ENCODE results near the gene HKDC1.

Gene HKDC1

DNA sequence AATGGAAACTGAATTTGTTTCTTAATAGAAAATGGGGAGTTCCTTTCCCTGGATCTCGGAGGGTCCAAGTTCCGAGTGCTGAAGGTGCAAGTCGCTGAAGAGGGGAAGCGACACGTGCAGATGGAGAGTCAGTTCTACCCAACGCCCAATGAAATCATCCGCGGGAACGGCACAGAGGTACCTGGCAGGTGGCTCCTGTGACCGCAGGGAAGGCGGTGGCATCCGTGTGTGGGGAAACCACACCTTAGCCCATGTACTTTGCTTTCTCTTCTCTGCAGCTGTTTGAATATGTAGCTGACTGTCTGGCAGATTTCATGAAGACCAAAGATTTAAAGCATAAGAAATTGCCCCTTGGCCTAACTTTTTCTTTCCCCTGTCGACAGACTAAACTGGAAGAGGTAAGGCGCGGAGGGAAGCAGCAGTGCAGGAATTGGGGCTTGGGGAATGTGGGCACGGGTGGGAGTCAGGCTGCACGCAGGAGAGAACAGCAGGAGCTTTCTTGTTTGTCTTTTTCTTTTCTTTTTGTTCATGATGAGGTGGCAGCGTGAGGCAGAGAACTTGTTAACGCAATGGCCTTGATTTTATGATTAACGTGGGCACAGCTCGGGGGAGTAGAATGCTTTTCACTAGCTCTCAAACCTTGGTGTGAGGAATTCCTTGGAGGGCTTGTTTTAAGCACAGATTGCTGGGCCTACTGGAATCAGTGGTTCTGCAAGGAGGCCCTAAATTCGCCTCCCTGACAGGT lies 12.8 kb downstream of the HKDC1 start:
- H3K4me3 Mint-ChIP-seq: peak overlapping the region in 2 of 3 experiments; percentile 13 to 21
- H3K27ac Mint-ChIP-seq: peak overlapping the region; percentile 85 to 96 (median 94)
- peaks cover 34% of the 10 kb centered on the region for H3K27me3 Mint-ChIP-seq (ENCODE audit: low read depth)
- H3K36me3 Mint-ChIP-seq (ENCODE audit: low read depth): no peaks in the 10 kb centered on the region
- H3K4me1 Mint-ChIP-seq: peaks cover 19% of the 10 kb centered on the region
- H3K9me3 Mint-ChIP-seq: no peaks in the 10 kb centered on the region
- TF ChIP-seq, protein P1, sequence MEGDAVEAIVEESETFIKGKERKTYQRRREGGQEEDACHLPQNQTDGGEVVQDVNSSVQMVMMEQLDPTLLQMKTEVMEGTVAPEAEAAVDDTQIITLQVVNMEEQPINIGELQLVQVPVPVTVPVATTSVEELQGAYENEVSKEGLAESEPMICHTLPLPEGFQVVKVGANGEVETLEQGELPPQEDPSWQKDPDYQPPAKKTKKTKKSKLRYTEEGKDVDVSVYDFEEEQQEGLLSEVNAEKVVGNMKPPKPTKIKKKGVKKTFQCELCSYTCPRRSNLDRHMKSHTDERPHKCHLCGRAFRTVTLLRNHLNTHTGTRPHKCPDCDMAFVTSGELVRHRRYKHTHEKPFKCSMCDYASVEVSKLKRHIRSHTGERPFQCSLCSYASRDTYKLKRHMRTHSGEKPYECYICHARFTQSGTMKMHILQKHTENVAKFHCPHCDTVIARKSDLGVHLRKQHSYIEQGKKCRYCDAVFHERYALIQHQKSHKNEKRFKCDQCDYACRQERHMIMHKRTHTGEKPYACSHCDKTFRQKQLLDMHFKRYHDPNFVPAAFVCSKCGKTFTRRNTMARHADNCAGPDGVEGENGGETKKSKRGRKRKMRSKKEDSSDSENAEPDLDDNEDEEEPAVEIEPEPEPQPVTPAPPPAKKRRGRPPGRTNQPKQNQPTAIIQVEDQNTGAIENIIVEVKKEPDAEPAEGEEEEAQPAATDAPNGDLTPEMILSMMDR (IDR thresholded peaks at IDR 0.05; ENCODE audit: unreplicated experiment in 3 of 3): no peak

DNA sequence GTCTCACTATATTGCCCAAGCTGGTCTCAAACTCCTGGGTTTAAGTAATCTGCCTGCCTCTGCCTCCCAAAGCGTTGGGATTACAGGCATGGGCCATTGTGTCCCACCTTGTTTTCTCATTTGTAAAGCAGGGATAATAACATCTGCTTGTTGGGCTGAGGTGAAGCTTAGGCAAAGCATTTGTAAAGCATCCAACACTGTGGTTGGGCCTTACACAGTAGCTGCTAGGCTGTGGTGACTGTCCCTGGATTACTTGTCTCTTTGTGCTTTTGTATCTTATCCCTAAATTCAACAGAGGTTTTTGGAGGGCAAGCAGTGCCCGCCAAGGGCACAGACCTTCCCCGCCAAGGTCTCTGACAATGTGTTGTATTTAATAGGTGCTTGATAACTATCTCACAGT lies 14.3 kb downstream of the HKDC1 start:
- Mint-ChIP-seq H3K36me3 (ENCODE audit: low read depth) (no peaks in the 10 kb centered on the region), H3K9me3 (no peaks in the 10 kb centered on the region), H3K27me3 (ENCODE audit: low read depth) (peaks cover 33% of the 10 kb centered on the region), H3K27ac (no peak overlapping the region), H3K4me1 (peaks cover 19% of the 10 kb centered on the region), H3K4me3 (no peak overlapping the region)
- TF ChIP-seq, protein P1 (IDR thresholded peaks at IDR 0.05; ENCODE audit: unreplicated experiment in 3 of 3): no peak

DNA sequence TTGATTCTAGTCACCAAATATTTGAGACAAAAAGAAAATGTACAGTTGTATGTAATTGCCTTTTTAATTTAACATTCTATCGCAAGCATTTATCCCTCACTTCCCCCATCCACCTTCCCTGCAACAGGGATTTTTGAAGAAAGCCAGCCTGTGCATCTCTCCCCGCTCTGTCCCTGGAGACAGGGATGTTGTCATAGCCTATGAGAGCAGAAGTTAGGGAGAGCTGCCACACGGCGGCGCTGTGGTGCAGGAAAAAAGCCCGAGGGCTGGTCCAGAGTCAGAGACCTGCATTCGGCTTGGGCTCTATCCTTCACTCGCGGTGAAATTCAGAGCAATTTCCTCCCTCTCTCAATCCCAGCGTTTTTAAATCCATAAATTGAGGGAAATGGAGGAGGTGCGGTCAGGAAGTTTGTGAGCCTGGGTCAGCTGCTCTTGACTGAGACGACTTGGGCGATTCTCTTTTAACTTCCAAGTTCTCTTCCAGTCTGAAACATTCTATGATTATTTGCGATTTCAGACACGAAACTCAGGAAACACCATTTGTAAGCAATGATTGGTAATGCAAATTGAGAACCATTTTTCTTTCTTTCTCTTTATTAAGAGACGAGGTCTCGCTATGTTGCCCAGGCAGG lies 17.5 kb downstream of the HKDC1 start:
- TF ChIP-seq, protein P1 (IDR thresholded peaks at IDR 0.05; ENCODE audit: unreplicated experiment in 3 of 3): peak; percentile 89 to 94 (median 89)
- Mint-ChIP-seq H3K27ac (peak overlapping the region in 2 of 3 experiments; percentile 20 to 24), H3K27me3 (ENCODE audit: low read depth) (peaks cover 20% of the 10 kb centered on the region), H3K9me3 (no peaks in the 10 kb centered on the region), H3K4me3 (no peak overlapping the region), H3K36me3 (ENCODE audit: low read depth) (no peaks in the 10 kb centered on the region), H3K4me1 (peaks cover 14% of the 10 kb centered on the region)

DNA sequence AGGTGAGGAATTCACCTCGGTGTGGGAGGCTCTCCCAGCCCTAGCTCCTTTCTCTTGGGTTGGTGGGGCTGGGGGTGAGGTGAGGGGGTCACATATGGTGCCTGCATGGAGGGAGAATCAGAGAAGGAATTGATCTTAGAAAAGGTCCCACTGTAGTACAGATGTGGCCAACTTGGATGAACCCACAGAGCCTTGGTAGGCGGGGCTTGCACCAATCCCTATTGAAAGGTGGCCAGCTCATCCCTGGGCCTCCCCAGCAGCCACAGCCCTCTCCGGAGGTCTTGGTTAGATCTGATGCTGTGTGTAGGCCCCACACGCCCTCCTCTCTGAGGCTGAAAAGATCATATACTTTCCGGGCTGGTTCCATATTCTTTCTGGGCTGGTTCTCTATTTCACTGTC lies 19.0 kb downstream of the HKDC1 start:
- H3K4me1 Mint-ChIP-seq: peaks cover 5% of the 10 kb centered on the region

DNA sequence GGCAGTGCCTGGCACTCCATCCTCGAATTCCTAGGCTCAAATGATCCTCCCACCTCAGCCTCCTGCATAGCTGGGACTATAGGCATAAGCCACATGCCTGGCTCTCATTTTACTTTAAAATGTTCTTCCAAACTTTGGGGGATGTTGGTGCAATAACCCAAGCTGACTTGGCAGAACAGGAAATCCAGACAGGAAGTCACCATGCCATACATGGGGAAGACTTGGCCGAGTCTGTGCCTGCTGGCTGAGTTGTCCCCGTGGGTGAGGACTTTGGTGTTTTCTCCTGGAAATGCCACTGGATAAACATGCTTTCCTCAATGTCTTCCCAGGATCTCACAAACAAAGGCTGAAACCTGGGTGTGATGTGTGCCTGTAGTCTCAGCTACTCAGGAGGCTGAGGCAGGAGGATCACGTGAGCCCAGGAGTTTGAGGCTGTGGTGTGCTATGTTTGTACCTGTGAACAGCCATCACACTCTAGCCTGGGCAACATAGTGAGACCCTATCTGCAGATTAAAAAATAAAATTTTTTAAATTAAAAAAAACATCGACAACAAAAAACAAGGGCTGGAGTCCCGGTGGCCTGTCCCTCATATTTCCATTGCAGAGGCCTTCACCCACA lies 19.8 kb downstream of the HKDC1 start:
- Mint-ChIP-seq H3K9me3 (no peaks in the 10 kb centered on the region), H3K27me3 (ENCODE audit: low read depth) (peaks cover 15% of the 10 kb centered on the region), H3K36me3 (ENCODE audit: low read depth) (no peaks in the 10 kb centered on the region), H3K4me1 (peaks cover 5% of the 10 kb centered on the region), H3K4me3 (no peak overlapping the region), H3K27ac (no peak overlapping the region)
- TF ChIP-seq, protein P1 (IDR thresholded peaks at IDR 0.05; ENCODE audit: unreplicated experiment in 3 of 3): no peak

More for the DNA sequence above, 19.0 kb downstream of the HKDC1 start:
- TF ChIP-seq, protein P1 (IDR thresholded peaks at IDR 0.05; ENCODE audit: unreplicated experiment in 3 of 3): no peak
- Mint-ChIP-seq H3K36me3 (ENCODE audit: low read depth) (no peaks in the 10 kb centered on the region), H3K27me3 (ENCODE audit: low read depth) (peaks cover 15% of the 10 kb centered on the region), H3K4me3 (no peak overlapping the region), H3K9me3 (no peaks in the 10 kb centered on the region), H3K27ac (peak overlapping the region in 1 of 3 experiments; percentile 51)

All from nephron (organoid).